Measurements from ENCODE around the gene EVX2.

Gene EVX2

DNA sequence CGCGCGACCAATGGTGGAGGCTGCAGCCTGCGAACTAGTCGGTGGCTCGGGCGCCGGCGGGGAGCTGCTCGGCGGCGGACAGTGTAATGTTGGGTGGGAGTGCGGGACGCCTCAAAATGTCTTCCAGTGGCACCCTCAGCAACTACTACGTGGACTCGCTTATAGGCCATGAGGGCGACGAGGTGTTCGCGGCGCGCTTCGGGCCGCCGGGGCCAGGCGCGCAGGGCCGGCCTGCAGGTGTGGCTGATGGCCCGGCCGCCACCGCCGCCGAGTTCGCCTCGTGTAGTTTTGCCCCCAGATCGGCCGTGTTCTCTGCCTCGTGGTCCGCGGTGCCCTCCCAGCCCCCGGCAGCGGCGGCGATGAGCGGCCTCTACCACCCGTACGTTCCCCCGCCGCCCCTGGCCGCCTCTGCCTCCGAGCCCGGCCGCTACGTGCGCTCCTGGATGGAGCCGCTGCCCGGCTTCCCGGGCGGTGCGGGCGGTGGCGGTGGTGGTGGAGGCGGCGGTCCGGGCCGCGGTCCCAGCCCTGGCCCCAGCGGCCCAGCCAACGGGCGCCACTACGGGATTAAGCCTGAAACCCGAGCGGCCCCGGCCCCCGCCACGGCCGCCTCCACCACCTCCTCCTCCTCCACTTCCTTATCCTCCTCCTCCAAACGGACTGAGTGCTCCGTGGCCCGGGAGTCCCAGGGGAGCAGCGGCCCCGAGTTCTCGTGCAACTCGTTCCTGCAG, 39.1 kb upstream of the EVX2 start, which contains the start of gene HOXD9:
Gene HOXD9, plus strand, starts transcription at position 37 of the 728 bp plus-strand sequence. Its CDS starts 50 bp downstream, at position 87.
- in situ Hi-C loops (cut with HindIII; ENCODE audit: low sequenced_read_pairs) = no loop called here

DNA sequence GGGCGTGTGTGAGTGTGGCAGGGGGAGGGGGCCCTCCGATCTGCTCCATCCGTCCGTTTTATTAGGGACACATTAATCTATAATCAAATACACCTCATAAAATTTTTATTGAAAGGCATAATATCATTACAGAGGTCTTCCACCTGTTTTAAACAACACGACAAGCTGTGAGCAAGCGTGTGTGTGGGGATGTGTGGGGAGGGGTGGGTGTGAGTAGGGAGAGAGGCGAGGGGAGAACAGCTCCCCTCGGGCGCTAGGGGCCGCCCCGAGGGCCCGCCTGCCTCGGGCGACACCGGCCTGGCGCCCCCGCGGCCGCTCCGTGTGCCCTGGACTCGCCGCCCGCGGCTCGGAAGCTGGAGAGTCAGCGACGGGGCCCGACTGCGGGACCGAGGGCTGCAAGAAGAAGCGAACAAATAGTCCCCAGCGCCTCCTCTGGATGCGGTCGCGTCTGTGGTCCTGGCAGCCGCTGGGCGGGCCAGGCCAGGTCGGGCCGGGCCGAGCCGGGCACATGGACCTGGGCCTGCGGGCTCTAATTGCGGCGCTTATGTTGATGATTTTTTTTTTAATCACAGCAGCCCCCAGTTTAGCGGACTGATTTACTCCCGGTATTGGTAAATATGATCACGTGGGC, 38.4 kb upstream of the EVX2 start:
- in situ Hi-C loops (cut with HindIII; ENCODE audit: low sequenced_read_pairs) = no loop called here

DNA sequence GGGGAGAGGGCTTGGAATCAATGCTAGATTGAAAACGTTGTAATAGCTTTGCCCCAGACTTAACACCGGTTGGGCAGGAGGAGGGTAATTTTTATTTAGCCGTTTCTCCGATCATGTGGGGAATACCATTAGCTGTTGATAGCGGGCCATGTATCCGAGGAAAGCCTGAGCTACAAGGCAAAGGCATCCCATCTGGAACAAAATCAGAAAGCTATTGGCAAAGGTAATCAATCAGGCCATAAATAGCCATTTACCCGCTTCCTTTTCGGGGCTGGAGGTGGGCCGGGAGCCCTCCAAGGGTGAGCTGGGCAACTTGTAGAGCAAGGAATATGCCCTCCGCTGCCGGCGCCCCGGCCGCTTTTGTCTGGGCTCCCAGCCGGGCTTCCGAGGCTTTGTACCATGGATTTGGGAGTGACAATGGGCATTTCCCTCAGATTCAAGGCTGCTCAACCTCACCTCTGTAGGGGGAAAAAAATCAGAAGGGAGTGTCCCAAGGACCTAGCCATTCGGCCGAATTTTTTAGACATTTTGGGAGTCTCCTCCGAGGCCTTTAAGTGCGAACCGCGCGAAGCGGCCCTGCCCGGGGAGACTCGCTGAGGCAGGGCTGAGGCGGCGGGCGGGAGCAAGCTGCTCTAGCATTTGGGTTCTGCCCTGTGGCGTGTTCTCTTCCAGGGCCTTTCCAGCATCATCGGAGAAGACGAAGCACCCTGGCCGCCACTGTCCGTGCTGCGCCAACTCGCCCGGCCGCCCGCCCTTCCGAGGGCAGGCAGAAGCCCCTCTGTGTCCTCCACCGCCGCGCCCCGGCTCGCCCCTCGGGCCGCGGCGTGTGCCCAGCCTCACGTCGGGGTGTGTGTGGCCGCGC, 37.7 kb upstream of the EVX2 start:
- in situ Hi-C loops (cut with HindIII; ENCODE audit: low sequenced_read_pairs) = no loop called here

DNA sequence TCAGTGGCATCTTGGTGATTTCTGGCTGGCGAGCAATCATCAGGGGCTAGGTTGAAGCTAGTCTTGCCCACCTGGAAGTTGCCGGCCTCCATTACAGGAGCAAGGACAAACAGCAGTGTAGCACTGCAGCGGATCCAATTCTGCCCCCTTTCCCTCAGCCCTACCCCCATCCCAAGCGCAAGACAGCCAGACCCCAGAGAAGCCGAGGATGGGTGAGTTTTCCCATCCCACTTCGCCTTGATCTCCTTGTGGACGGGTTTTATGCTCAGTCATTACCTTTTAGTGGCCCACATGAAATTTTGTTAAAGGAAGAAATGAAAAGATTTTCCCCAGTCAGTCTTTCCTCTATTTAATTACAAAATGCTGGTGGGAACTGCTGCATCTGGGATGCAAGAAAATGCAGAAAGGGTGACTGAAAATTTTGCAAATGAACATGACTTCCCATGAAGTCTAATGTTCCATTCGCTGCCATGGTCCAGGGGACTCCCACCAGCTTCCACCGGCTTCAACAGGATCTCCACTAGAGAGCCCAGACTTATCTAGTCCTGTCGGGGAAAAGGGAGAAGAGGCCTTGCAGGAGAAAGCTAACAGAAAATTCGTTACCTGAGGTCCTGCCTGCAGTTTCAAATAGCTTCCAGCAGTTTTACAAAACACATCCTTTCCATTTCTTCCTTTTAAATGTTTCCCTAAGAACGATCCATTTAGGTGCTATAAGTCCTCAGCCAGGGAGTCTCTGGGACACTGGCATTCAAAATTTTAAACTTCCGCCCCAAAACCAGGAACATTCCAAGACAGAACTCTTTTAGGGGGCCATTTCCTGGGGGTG, 36.8 kb upstream of the EVX2 start:
- in situ Hi-C loops (cut with HindIII; ENCODE audit: low sequenced_read_pairs) = no loop called here

DNA sequence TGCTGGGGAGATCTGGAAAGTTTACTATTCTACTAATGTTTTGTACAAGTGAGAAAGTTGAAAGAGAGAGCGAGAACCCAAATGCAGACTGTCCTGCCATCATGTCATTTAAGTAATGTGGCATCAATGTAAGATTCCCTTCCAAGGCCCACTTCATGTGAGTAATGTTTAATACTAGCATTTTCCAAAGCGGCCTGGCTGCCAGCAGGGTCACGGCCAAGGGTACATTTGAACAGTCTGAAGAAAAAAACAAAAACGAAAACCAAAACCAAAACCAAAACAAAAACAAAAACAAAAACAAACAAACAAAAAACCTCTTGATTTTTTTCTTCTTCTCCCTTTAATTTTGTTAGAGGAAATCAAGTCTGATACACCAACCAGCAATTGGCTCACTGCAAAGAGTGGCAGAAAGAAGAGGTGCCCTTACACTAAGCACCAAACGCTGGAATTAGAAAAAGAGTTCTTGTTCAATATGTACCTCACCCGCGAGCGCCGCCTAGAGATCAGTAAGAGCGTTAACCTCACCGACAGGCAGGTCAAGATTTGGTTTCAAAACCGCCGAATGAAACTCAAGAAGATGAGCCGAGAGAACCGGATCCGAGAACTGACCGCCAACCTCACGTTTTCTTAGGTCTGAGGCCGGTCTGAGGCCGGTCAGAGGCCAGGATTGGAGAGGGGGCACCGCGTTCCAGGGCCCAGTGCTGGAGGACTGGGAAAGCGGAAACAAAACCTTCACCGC, 35.0 kb upstream of the EVX2 start:
- in situ Hi-C loops (cut with HindIII; ENCODE audit: low sequenced_read_pairs) = no loop called here

DNA sequence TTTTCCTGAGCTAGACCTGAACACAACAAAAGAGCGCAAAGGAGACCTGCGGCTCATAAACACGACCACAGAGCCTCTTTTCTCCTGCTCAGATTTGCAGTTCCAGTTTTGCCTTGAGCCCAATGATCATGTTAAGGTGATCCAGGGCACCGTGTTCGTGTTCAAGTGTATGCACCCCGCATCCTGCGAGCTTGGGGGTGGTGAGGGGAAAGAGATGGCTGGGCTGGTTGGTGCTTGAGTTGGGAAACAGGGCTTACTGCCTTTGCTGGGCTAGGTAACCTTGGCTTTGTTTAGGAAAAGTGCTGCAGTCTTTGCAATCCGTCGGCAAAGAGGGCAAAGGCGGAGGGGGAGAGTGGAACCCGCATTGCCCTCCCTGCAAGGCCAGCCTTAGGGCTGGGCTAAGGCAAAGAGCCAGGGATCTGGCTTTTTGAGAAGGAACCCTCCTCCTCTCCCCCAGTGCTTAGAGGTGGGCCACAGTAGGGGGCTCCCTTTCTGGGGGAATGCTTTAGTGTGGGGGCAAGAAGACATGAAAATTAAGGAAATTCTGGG, 34.1 kb upstream of the EVX2 start:
- in situ Hi-C loops (cut with HindIII; ENCODE audit: low sequenced_read_pairs) = no loop called here

DNA sequence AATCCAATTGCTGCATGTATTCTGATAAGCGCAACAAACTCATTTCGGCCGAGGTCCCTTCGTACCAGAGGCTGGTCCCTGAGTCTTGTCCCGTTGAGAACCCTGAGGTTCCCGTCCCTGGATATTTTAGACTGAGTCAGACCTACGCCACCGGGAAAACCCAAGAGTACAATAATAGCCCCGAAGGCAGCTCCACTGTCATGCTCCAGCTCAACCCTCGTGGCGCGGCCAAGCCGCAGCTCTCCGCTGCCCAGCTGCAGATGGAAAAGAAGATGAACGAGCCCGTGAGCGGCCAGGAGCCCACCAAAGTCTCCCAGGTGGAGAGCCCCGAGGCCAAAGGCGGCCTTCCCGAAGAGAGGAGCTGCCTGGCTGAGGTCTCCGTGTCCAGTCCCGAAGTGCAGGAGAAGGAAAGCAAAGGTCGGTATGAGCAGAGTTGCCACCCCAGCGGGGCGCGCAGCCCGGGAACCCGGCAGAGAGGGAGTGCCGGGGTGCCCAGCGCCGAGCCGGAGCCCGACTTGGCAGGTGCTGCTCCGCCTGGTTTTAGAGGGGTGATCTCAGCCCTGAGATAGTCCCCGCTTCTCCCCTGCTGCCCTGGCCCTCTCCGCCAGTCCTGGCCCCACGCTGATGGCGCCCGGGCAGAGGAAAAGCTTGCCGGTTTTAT, 33.5 kb upstream of the EVX2 start:
- in situ Hi-C loops (cut with HindIII; ENCODE audit: low sequenced_read_pairs) = no loop called here

DNA sequence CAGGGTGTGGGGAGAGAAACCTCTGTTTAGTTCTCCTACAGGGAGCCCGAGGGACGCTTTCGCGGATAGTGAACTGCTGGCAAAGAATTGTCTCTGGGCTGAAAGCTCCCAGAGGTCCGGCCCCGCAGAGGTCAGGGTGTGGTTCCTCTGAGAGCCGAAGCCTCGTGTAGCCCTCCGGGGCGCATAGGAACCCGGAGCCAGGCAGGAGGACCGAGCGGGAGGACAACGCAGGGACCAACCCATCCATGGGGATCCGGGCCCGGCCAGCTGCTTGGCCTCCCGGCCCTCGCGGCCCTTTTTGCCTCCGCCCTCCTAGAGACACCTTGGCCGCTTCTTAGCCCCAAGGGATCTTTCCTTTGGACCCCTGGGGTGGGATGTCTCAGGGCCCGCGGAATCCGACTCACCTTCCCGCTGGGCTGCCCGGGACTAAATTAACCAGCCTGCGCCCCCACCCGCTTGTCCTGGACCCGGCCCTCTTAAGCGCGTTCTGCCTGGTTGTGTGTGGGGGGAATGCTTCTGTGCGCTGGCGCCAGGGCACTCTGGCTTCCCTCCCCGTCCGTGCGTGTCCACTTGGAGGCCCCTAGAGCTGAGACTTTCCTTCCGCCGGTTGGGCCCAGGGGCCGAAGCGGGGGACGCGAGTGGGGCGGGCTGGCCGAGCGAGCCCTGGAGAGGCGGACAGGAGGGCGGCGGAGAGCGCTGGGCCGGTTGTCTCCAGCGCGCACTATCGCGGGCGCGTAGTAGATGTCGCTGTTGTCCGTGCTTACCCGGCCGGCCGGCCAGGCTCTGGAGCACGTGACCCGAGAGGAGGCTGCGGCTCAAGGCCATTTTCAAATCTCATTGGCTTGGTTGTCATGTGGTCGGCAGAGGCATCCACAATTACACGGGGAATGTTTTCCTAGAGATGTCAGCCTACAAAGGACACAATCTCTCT, 32.4 kb upstream of the EVX2 start, which contains the start of gene HOXD10:
Gene HOXD10, plus strand, starts transcription at position 896 of the 931 bp plus-strand sequence. CDS start 56 bp downstream, outside the sequence.
- in situ Hi-C loops (cut with HindIII; ENCODE audit: low sequenced_read_pairs) = no loop called here

DNA sequence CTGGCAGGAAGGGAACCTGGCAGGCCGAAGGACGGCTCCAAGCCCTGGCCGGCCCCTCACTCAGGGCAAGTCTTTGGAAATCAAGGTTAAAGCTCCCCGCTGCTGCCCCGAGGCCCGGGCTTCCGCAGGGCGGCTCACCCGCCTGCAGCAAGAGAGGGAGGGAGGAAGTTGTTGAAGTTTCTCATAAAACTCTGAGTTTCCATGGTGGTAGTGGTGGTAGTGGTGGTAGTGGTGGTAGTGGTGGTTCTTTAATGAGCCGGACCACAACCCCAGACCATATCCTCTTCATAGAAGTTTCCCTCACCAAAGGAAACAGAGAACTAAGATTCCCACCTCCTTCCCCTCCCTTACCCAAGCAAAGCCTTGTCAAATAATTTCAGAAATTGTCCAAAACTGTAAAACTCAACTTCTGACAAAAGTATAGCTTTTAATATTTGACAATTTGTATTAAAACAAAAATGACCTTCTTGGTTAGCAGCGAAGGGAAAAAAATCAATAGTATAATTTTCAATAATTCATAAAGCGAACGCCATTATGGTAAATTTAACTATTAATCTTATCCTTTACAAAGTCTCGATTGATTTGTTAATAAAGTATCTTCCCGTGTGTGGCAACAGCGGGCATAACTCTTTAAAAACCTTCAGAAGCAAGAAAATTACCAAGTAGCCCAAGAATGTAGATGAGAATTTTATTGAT, 31.3 kb upstream of the EVX2 start:
- in situ Hi-C loops (cut with HindIII; ENCODE audit: low sequenced_read_pairs) = no loop called here

DNA sequence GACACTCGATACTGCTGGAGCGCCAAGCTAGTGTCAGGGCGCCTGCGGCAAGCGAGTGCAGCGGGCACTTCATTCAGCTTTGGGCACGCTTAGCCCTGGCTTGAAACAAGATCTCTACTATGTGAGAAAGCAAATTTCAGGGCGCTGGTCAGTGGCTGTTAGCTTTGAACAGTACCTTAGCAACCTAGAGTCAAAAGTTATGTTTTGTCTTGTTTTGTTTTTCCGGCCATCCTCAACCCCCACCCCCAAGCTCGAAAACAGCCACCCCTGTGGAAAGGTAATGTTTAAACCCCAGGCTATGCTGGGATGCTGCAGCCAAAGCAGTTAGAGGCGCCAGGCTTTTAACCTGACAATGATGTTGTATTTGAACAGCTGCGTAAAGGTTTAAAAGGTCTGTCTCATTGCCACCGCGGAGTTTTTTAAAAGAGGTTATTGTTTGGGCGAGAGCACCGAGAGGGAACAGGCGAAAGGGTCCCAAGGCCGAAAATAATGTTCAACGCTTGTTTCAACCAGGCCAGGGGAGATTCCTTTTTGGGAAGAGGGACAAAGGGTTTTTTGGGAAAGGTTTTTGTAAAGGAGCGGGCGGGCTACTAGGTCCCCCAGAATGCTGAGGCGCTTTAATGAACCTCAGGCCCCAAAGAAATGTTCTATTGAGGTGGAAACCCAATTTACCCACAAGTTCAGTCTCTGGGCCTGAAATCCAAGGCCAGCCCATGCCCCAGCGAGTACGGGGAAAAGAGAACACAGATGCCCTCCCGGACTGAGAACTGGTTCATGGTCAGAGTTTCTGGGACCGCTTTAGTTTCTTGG, 30.6 kb upstream of the EVX2 start:
- in situ Hi-C loops (cut with HindIII; ENCODE audit: low sequenced_read_pairs) = no loop called here

DNA sequence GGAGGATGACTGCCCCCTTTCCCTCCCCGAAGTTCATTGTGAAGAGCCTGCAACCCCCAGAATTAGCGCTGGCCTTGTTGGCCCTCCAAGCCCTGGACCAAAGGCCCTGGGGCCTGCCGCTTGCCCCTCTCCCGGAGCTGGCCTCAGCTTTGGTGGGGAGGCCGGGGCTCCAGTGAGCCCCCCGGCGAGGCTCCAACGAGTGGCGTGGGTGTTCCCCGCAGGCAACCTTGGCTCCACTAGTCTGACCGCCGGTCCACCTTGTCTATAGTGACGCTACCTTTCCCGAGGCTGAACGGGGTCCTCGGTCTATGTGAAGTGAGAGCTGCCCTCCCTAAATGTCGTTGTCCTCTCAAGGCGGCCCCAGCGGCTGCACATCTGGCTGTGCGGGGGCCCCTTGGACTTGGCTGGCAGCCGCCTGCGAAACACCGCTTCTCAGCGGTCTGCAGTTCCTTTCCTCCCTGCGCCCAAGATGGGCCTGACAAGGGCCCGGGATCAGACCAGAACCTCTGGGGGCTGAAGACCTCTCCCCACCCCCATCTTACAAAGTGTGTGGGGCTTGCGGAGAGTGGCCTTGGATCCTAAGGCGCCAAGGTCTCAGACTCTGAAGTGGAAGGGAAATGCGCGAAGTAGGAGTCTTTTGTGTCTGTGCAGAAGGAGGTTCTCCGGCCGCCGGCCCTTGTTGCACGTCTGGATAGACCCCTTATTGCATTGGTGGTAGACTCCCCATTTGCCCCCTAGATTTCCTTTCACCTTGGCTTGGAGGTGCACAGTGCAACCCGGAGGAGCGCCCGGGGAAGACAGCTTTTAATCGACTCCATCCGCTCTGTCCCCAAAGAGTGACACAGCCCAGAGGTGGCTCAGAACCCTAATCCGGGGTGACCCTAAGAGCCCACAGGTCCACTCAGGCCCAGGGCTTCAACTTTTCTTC, 28.9 kb upstream of the EVX2 start:
- in situ Hi-C loops (cut with HindIII; ENCODE audit: low sequenced_read_pairs) = no loop called here

DNA sequence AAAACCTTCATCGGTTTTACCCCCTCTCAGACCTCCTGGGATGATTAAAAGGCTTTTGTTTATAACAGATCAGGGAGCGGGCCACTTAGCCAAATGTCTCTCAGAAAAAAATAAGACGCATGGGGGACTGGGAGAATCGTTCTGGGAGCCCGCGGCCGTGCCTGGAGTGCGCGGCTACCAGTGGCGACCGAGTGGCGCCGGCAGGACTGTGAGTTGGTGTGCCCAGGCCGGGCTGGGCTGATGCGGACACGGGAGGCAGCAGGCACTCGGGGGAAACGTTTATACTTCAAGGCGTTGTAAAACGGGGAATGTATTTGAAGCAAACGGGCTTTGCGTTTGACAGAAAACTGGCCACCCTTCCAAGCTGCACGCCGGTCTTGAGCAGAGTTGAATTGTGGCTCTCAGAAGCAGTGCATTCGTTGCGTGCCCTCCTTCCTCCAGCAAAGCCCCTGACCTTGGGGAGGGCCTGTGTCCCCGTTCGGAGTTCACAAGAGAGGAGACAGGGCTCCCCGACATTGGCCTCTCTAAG, 28.1 kb upstream of the EVX2 start:
- in situ Hi-C loops (cut with HindIII; ENCODE audit: low sequenced_read_pairs) = no loop called here

DNA sequence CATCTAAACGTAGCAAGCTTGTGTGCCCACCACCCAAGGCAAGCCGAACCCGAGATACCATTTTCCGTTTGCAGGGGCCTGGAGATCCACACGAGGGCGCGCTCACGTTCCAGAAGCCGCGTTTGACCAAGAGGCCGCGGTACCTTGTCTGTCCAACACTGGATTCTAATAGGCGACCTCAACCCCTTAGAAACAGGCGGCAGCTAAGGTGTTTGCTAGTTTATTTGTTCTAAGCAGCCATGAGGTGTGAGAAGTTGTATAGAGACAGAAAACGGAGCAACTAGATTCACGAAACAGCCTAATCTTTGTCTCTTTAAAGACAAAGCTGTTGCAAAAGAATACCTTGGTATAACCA, 27.5 kb upstream of the EVX2 start:
- in situ Hi-C loops (cut with HindIII; ENCODE audit: low sequenced_read_pairs) = no loop called here

DNA sequence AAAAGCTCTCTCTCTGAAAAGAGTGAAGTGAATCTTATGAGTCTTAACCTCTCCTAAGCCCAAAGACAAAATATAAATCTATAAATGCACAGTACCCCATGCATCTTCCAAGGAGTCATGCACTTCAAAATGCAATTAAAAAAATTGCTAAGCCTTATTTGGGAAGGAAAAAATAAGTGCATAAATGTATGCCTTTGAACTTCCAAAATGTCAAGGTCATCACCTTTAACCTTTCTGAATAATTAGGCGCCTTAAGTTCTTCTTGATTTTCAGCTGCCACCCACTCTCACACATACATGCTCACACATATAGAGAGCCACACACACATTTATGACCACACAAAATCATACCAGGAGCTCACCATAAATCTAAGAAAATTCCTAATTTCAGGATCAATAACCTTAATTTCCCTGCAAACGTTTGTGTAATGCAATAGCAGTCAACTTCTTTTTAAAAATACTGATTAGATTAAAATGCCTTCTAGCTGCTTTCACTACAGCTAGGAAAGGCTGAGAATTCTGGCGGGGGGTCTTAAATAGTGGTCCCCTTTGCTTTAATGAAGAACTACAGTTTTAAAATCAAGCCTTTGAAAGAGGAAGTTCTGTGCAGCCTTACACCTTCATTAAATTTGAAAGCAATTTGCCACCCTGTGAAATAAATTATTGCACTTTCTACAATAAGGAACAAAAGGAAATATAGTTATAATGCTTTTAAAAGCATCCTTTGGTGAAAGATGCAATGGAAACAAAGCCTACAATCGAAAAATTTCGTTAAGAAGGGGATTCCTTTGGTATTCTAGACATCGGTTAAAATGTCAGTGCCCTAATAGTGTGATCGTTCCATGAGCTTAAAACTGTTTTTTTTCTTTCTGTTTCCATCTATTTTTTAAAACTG, 26.9 kb upstream of the EVX2 start:
- in situ Hi-C loops (cut with HindIII; ENCODE audit: low sequenced_read_pairs) = no loop called here
